ENCODE measurements around the gene UBE2B.

- no peak for TF ChIP-seq CTCF (IDR thresholded peaks at IDR 0.05; ENCODE audit: poor library complexity)
- no peak for TF ChIP-seq EZH2 (IDR thresholded peaks at IDR 0.05; ENCODE audit: borderline replicate concordance)
- TF ChIP-seq EZH2phosphoT487 (IDR thresholded peaks at IDR 0.05; ENCODE audit: low read depth, severe bottlenecking, unreplicated experiment), result no peak
Measured at GRCh38 chr5:134409321-134409720, 38.0 kb downstream of the UBE2B start.
